Stimulated activated naive CD8-positive, alpha-beta T cell treated with anti-CD3 and anti-CD28 coated beads, Interleukin-15, amount 100 ng/mL, for 72 hours (primary cell): ENCODE measurements around the gene TLK1.
"Not testable (repeated sequence)": the region's sequence is repeated elsewhere in the genome, so short reads cannot be mapped to it uniquely, and the experiment has no call there.

ENCODE experiments used
- ATAC-seq: fragments of 150-1000 bp; cut with Tn5 transposase; 2 replicates; pipeline ENCODE4 v1.10.0; 2021; ENCODE audit warnings: mild to moderate bottlenecking, moderate library complexity
- DNase-seq, 2 donors: peaks; one replicate each; pipeline ENCODE4 v3.0.0; 2021 to 2022
- H3K27ac Mint-ChIP-seq, 2 donors: one replicate each; pipeline ENCODE4 v1.8.0; 2022; ENCODE audit warnings: mild to moderate bottlenecking in 2 of 2, mixed read lengths in 2 of 2, moderate library complexity in 2 of 2
- H3K27me3 Mint-ChIP-seq: one replicate; pipeline ENCODE4 v1.8.0; 2022; ENCODE audit warnings: mixed read lengths
- H3K4me1 Mint-ChIP-seq: one replicate; pipeline ENCODE4 v1.8.0; 2022; ENCODE audit warnings: mild to moderate bottlenecking, mixed read lengths
- H3K4me3 Mint-ChIP-seq, 2 donors: one replicate each; pipeline ENCODE4 v1.8.0; 2022; ENCODE audit warnings: mild to moderate bottlenecking in 2 of 2, mixed read lengths in 2 of 2, moderate library complexity in 1 of 2
- H3K9me3 Mint-ChIP-seq, 2 donors: one replicate each; pipeline ENCODE4 v1.8.0; 2022; ENCODE audit warnings: mixed read lengths in 2 of 2

Gene TLK1

GRCh38 chr2:171087547-171087946 is 73.1 kb downstream of the TLK1 start:
- Mint-ChIP-seq H3K27ac (no peak overlapping the region), H3K4me3 (peak overlapping the region in 1 of 2 donors; percentile 55), H3K27me3 (no peaks in the 10 kb centered on the region), H3K9me3 (no peaks in the 10 kb centered on the region), H3K4me1 (peaks cover 56% of the 10 kb centered on the region)
- ATAC-seq, result no peak
- DNase-seq, result no peak

DNA sequence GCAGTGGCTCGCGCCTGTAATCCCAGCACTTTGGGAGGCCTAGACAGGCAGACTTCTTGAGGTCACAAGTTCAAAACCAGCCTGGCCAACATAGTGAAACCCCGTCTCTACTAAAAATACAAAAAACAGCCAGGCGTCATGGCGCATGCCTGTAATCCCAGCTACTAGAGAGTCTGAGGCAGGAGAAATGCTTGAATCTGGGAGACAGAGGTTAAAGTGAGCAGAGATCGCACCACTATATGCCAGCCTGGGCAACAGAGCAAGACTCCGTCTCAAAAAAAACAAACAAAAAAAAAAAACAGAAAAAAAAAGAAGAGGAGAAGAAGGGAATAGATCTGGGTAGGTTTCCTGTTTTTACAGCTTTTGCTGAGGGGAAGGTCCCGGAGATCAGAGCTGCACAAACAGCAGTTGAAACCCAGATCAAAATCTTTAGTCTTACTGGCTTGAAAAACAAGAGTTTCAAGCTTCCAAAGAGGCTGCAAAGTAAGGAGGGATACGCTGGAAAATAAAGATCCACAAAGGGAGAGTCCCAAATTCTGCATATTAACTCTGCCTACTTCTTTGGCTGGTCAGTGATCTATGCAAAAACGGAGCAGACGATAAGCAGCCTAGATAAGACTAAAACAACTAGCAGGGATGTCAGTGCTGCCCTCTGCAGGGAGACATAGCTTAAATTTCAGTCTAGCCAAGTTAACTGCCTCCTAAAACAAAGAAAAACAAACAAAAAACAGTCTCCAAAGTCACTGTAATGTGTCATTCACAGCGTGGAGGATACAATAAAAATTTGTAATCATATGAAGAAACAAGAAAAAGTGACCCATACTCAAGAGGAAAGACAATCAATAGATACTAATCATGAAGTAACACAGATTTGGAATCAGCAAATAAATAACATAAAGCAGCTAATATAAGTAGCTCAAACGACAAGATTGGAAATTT is 74.1 kb downstream of the TLK1 start:
- peaks cover 64% of the 10 kb centered on the region for H3K4me1 Mint-ChIP-seq
- no peaks in the 10 kb centered on the region for H3K27me3 Mint-ChIP-seq
- ATAC-seq (peak; percentile 81), DNase-seq (peak; percentile 11 to 29)
- no peaks in the 10 kb centered on the region for H3K9me3 Mint-ChIP-seq
- peak overlapping the region in 1 of 2 donors; percentile 35 for H3K27ac Mint-ChIP-seq
- peak overlapping the region; percentile 70 to 83 for H3K4me3 Mint-ChIP-seq

GRCh38 chr2:171084128-171084527 is 76.6 kb downstream of the TLK1 start:
- H3K4me1 Mint-ChIP-seq, result peaks cover 65% of the 10 kb centered on the region
- ATAC-seq, result peak; percentile 88
- no peak for DNase-seq
- H3K4me3 Mint-ChIP-seq, result peak overlapping the region; percentile 58 to 84
- no peaks in the 10 kb centered on the region for H3K9me3 Mint-ChIP-seq
- peak overlapping the region in 1 of 2 donors; percentile 88 for H3K27ac Mint-ChIP-seq
- no peaks in the 10 kb centered on the region for H3K27me3 Mint-ChIP-seq

- peak overlapping the region in 1 of 2 donors; percentile 21 for H3K27ac Mint-ChIP-seq
- peak overlapping the region in 1 of 2 donors; percentile 84 for H3K4me3 Mint-ChIP-seq
- ATAC-seq, result no peak
- no peak for DNase-seq
- no peaks in the 10 kb centered on the region for H3K27me3 Mint-ChIP-seq
- no peaks in the 10 kb centered on the region for H3K9me3 Mint-ChIP-seq
- peaks cover 62% of the 10 kb centered on the region for H3K4me1 Mint-ChIP-seq
Observed at GRCh38 chr2:171083451-171083850, 77.2 kb downstream of the TLK1 start.

DNA sequence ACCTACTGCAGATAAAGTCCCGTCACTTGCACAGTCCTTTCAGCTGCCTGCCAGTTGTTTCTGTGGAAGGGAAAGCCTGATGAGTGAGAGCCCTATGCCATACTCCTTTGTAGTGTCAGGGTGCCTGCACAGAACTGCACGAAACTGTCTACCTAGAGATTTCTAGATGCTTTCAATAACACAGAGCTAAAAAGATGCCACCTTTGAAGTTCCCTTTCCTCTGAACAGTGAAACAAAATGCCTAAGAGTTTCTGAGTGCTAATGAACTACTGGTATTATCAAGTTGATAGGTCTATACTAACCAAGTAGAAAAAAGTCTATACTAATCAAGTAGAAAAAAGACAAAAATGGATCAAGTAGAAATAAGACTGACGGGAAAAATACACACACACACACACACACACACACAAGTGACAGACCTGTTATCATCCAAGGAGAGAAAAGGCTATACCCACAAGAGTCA is 79.0 kb downstream of the TLK1 start:
- no peak overlapping the region for H3K4me3 Mint-ChIP-seq
- DNase-seq (no peak), ATAC-seq (peak; percentile 42)
- peak overlapping the region in 1 of 2 donors; percentile 36 for H3K27ac Mint-ChIP-seq
- no peaks in the 10 kb centered on the region for H3K9me3 Mint-ChIP-seq
- peaks cover 45% of the 10 kb centered on the region for H3K4me1 Mint-ChIP-seq
- H3K27me3 Mint-ChIP-seq, result no peaks in the 10 kb centered on the region

- H3K27me3 Mint-ChIP-seq, result no peaks in the 10 kb centered on the region
- ATAC-seq (no peak), DNase-seq (no peak)
- H3K27ac Mint-ChIP-seq, result no peak overlapping the region
- H3K9me3 Mint-ChIP-seq, result no peaks in the 10 kb centered on the region
- peaks cover 36% of the 10 kb centered on the region for H3K4me1 Mint-ChIP-seq
- no peak overlapping the region for H3K4me3 Mint-ChIP-seq
Observed at GRCh38 chr2:171080607-171081006, 80.1 kb downstream of the TLK1 start.

GRCh38 chr2:171076422-171076821 is 84.3 kb downstream of the TLK1 start:
- H3K9me3 Mint-ChIP-seq, H3K27me3 Mint-ChIP-seq: not testable (repeated sequence)
- peak overlapping the region in 1 of 2 donors; percentile 30 for H3K27ac Mint-ChIP-seq

GRCh38 chr2:171072164-171072563 is 88.5 kb downstream of the TLK1 start:
- H3K4me1 Mint-ChIP-seq, result no peaks in the 10 kb centered on the region
- no peak for ATAC-seq
- no peak overlapping the region for H3K27ac Mint-ChIP-seq
- H3K27me3 Mint-ChIP-seq, result no peaks in the 10 kb centered on the region
- H3K4me3 Mint-ChIP-seq, result no peak overlapping the region
- no peaks in the 10 kb centered on the region for H3K9me3 Mint-ChIP-seq
- no peak for DNase-seq

More at GRCh38 chr2:171076422-171076821, 84.3 kb downstream of the TLK1 start:
- not testable (repeated sequence) for ATAC-seq, H3K4me1 Mint-ChIP-seq, H3K4me3 Mint-ChIP-seq, DNase-seq

- H3K4me1 Mint-ChIP-seq, result no peaks in the 10 kb centered on the region
- no peaks in the 10 kb centered on the region for H3K9me3 Mint-ChIP-seq
- H3K4me3 Mint-ChIP-seq, result no peak overlapping the region
- no peak overlapping the region for H3K27ac Mint-ChIP-seq
- ATAC-seq, result no peak
- H3K27me3 Mint-ChIP-seq, result no peaks in the 10 kb centered on the region
- no peak for DNase-seq
Observed at GRCh38 chr2:171069286-171069956, 91.3 kb downstream of the TLK1 start.

DNA sequence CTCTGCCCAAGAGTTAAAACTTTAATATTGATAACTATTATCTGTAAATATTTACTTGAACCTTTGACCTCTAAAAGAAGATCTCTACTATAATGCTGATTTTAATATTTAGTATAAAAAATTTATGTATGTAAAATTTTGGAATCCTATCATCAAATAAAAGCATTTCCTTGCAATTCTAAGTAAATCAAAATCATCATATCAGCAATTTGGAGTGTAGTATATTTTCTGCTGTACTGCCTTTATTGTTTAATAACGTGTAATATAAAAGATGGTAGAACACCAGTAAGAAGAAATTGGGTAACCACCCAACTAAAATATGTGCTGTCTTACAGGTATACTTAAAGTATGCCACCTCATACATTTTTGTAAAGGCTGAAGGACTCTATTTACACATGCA is 94.6 kb downstream of the TLK1 start:
- DNase-seq (no peak), ATAC-seq (no peak)
- Mint-ChIP-seq H3K9me3 (no peaks in the 10 kb centered on the region), H3K4me3 (no peak overlapping the region), H3K4me1 (no peaks in the 10 kb centered on the region), H3K27ac (no peak overlapping the region), H3K27me3 (no peaks in the 10 kb centered on the region)

DNA sequence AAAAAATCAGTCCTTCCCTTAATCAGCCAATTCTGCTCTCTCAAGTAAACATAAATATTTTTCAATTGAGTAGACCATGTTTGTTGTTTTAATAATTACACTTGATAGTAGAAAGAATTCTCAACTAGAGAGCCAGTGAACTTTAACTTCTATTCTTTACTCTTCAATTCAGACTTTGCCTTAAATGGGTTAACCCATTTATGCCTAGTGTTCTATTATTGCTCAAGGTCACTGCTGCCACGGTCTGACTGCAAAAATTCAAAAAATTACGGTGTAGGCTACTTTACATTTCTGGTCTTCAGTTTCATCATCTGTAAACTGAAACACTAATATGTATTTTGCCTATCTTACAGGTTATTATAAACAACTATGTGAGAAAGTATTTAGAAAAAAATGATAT is 103.1 kb downstream of the TLK1 start:
- Mint-ChIP-seq H3K4me3 (no peak overlapping the region), H3K4me1 (no peaks in the 10 kb centered on the region), H3K27ac (no peak overlapping the region), H3K9me3 (no peaks in the 10 kb centered on the region), H3K27me3 (no peaks in the 10 kb centered on the region)
- no peak for ATAC-seq
- DNase-seq, result no peak

DNA sequence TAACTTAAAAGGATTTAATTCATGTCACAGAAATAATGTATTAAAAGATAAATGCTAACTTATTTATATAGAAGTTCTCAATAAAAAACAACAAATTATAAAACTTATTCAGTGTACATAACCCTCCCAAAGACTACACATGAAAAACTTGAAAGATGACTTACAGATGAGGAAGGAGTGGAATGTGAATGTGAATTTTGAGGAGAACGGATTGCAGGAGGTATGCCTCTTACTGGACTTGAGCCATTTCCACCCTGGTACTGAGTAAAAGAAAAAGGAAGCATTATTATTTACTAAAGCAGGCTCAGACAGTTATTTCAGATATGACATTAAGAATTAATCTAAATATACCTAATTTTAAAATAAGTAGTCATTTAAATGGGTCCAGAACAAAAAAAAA is 104.4 kb downstream of the TLK1 start:
- DNase-seq, result no peak
- Mint-ChIP-seq H3K27me3 (no peaks in the 10 kb centered on the region), H3K27ac (no peak overlapping the region), H3K4me1 (no peaks in the 10 kb centered on the region), H3K9me3 (no peaks in the 10 kb centered on the region), H3K4me3 (no peak overlapping the region)
- ATAC-seq, result no peak

GRCh38 chr2:171049691-171050090 is 111.0 kb downstream of the TLK1 start:
- Mint-ChIP-seq H3K4me1 (peaks cover 2% of the 10 kb centered on the region), H3K27me3 (no peaks in the 10 kb centered on the region), H3K9me3 (no peaks in the 10 kb centered on the region), H3K4me3 (no peak overlapping the region), H3K27ac (no peak overlapping the region)
- DNase-seq, result no peak
- ATAC-seq, result no peak

DNA sequence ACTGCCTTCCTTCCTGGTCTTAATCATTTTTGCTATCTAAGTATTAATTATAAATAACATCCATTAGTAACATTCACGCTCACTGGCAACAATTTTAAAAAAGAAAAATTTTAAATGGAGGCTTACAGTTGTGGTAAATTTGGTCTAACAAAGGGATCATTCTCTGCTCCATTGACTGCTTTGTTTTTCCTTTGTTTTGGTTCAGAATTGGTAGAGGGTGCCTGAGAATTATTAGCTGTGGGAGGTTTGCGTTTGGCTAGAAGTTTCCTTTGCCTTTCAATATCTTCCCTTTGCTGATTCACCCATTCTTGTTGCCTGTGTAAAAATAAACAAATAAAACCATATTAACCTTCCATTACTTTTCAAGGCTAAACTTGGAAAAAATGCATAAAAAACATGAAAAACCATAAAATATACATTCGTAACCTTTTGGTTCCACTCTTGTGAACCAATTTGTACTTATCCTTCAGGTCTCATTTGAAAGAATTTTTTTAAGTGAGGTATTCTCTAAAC is 114.6 kb downstream of the TLK1 start:
- H3K27ac Mint-ChIP-seq, result no peak overlapping the region
- H3K9me3 Mint-ChIP-seq, result no peaks in the 10 kb centered on the region
- no peak overlapping the region for H3K4me3 Mint-ChIP-seq
- ATAC-seq, result no peak
- no peaks in the 10 kb centered on the region for H3K27me3 Mint-ChIP-seq
- no peak for DNase-seq
- H3K4me1 Mint-ChIP-seq, result peaks cover 22% of the 10 kb centered on the region

- Mint-ChIP-seq H3K9me3 (no peaks in the 10 kb centered on the region), H3K27ac (peak overlapping the region in 1 of 2 donors; percentile 48), H3K4me1 (peaks cover 22% of the 10 kb centered on the region), H3K4me3 (no peak overlapping the region), H3K27me3 (no peaks in the 10 kb centered on the region)
- no peak for DNase-seq
- ATAC-seq, result peak; percentile 57
Observed at GRCh38 chr2:171044416-171044815, 116.3 kb downstream of the TLK1 start.
